H7 (cell line): ENCODE measurements around the gene CHRNA1. TPM values are rescaled to one million over a fixed set of nuclear protein-coding genes. Genes with fewer than 3 reads are reported as not detected.

Experiments
- DNase-seq: peaks from one replicate; pipeline ENCODE4 v3.0.0; 2012
- H3K27me3 ChIP-seq: 2 replicates; pipeline ENCODE4 v1.6.0; 2011; ENCODE audit warnings: mild to moderate bottlenecking, low read length; ENCODE audit not compliant: control insufficient read depth, insufficient read depth
- H3K36me3 ChIP-seq: replicated peaks from 2 replicates; pipeline ENCODE4 v1.5.1; 2011; ENCODE audit warnings: low read length; ENCODE audit not compliant: control insufficient read depth, insufficient read depth
- H3K4me3 ChIP-seq: 2 replicates; pipeline ENCODE4 v1.5.1; 2011; ENCODE audit warnings: low read depth, mild to moderate bottlenecking, control low read depth, low read length, moderate library complexity; ENCODE audit not compliant: insufficient read depth
- total RNA-seq: library from RNA; depleted of rRNA; stranded (reverse); fragments of >200 nt; shearing (Covaris generic); gene quantifications from 2 replicates; pipeline ENCODE4 v1.2.3, GENCODE V29; 2014

The CHRNA1 gene
- total RNA-seq, 1 experiment from 2014 or later, result not detected

GRCh38 chr2:174788291-174788929, 24.1 kb upstream of the CHRNA1 start:
- Histone ChIP-seq H3K4me3 (no peak overlapping the region), H3K36me3 (no peaks in the 10 kb centered on the region), H3K27me3 (no peaks in the 10 kb centered on the region)
- DNase-seq, result peak; percentile 82

GRCh38 chr2:174787487-174788205, 23.4 kb upstream of the CHRNA1 start:
- Histone ChIP-seq H3K27me3 (no peaks in the 10 kb centered on the region), H3K4me3 (no peak overlapping the region), H3K36me3 (no peaks in the 10 kb centered on the region)
- peak; percentile 78 for DNase-seq

GRCh38 chr2:174786066-174786725, 21.9 kb upstream of the CHRNA1 start:
- H3K27me3 ChIP-seq, result no peaks in the 10 kb centered on the region
- no peak for DNase-seq
- H3K36me3 ChIP-seq, result no peaks in the 10 kb centered on the region
- no peak overlapping the region for H3K4me3 ChIP-seq

- Histone ChIP-seq H3K4me3 (no peak overlapping the region), H3K27me3 (no peaks in the 10 kb centered on the region), H3K36me3 (no peaks in the 10 kb centered on the region)
- no peak for DNase-seq
Measured at GRCh38 chr2:174785481-174785880, 21.2 kb upstream of the CHRNA1 start.

GRCh38 chr2:174784909-174785308, 20.6 kb upstream of the CHRNA1 start:
- no peak overlapping the region for H3K4me3 ChIP-seq
- DNase-seq, result no peak
- H3K36me3 ChIP-seq, result no peaks in the 10 kb centered on the region
- H3K27me3 ChIP-seq, result no peaks in the 10 kb centered on the region

- H3K4me3 ChIP-seq, result no peak overlapping the region
- DNase-seq, result no peak
- H3K27me3 ChIP-seq, result no peaks in the 10 kb centered on the region
- H3K36me3 ChIP-seq, result no peaks in the 10 kb centered on the region
Measured at GRCh38 chr2:174784316-174784715, 20.0 kb upstream of the CHRNA1 start.

GRCh38 chr2:174781996-174782395, 17.7 kb upstream of the CHRNA1 start:
- no peak overlapping the region for H3K4me3 ChIP-seq
- no peaks in the 10 kb centered on the region for H3K27me3 ChIP-seq
- DNase-seq, result no peak
- no peaks in the 10 kb centered on the region for H3K36me3 ChIP-seq

GRCh38 chr2:174781298-174781697, 17.0 kb upstream of the CHRNA1 start:
- no peak overlapping the region for H3K4me3 ChIP-seq
- no peaks in the 10 kb centered on the region for H3K27me3 ChIP-seq
- no peak for DNase-seq
- no peaks in the 10 kb centered on the region for H3K36me3 ChIP-seq

- no peak for DNase-seq
- H3K36me3 ChIP-seq, result no peaks in the 10 kb centered on the region
- no peak overlapping the region for H3K4me3 ChIP-seq
- H3K27me3 ChIP-seq, result no peaks in the 10 kb centered on the region
Measured at GRCh38 chr2:174780856-174781255, 16.6 kb upstream of the CHRNA1 start.

DNA sequence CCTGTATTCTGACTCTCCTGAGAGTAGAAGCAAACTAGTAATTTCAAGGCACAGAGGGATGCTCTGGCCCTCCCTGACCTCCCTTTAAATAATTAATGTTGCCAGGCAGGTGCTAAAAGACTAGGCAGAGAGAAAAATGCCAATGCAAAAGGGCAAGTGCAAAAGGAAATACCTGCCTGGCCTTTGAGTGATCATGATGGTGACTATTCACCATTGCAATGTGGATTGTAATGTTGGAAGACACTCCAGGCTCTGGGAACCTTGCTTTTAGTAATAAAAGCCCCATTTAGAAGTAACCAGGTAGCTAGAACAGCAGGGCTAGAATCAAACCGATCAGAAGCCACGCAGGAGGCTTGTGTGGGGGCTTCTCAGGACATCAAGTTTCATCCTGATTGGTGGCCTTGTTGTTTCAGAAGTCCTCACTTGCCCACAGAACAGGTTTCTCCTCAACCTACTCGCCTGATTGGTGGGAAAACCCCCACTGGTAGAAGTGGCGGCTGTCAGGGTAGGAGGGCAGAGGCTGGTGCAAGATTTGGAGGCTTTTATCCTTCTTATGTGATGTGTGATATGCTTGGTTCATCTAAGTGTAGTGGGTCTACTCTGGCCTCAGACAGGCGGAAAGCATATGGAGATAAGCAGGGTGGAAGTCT, 16.0 kb upstream of the CHRNA1 start:
- H3K4me3 ChIP-seq, result no peak overlapping the region
- no peaks in the 10 kb centered on the region for H3K36me3 ChIP-seq
- DNase-seq, result no peak
- H3K27me3 ChIP-seq, result no peaks in the 10 kb centered on the region

DNA sequence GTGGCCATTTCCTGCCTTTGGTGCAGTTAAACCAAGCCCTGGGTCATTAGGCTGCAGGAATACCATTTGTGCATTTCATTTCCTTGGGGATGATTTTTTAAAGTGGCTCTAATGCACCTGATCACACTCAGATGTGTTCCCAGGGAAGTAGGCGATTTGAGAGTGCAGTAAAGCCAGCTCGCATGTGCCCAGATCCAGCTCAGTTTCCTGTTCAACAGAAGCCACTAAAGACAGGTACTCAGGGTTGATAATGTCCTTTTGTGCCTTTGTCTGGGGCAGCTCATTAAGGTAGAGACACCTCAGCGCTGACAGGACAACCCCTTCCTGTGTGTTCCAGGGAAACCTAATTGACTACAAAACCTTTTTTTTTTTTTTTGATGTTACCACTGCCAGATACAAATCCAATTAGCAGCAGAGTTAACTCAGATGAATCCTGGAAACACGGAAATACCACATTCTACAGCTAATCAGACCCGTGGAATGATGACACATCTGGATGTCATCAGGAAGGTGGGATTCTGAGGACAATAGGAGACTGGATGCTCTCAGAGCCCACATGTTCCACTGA, 15.2 kb upstream of the CHRNA1 start:
- Histone ChIP-seq H3K36me3 (no peaks in the 10 kb centered on the region), H3K27me3 (no peaks in the 10 kb centered on the region), H3K4me3 (no peak overlapping the region)
- no peak for DNase-seq

DNA sequence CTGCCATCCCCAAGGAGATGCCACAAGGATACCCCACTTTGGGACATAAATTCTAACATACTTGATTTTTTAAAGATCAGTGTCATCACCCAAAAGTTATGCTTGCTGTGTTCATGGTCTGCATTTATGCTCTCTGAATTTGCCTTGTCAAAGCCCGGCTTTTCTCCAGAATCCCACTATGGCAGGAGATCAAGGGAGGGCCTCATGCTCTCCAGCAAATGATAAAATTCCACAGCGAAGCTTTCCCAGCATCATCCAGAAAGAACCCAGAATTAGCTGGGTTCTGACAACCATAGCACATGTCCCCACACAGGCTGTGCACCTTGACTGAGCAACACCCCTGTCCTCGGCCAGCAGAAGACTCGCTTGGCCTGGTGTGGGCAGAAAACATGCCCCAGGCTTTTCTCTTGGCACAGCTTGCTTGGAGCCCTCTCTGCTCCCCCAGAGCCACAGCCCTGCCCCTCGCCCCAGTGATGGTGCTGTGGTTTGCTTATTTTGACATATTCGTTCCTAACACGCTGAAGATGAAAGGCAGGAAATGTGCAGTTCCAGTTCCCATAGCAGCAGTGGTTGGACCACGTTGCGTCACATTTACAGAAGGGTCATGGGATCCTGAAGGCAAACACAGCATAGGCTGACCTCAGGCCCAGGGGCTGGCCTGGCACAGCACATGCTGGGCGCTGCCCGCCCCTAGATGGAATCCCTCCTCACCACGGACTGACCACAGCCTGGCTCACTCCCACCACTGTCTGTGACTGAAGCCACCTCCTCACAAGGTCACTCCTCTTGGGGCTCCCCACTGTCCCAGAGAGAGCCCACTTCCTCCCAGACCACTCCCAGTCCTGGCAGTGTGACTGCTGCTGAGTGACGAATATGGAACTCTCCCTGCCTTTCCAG, 14.1 kb upstream of the CHRNA1 start:
- H3K36me3 ChIP-seq, result no peaks in the 10 kb centered on the region
- no peak overlapping the region for H3K4me3 ChIP-seq
- no peak for DNase-seq
- no peaks in the 10 kb centered on the region for H3K27me3 ChIP-seq

- H3K4me3 ChIP-seq, result no peak overlapping the region
- no peaks in the 10 kb centered on the region for H3K36me3 ChIP-seq
- no peaks in the 10 kb centered on the region for H3K27me3 ChIP-seq
- no peak for DNase-seq
Measured at GRCh38 chr2:174777347-174778084, 13.2 kb upstream of the CHRNA1 start.
